ENCODE measurements around the gene CHCHD6.

CHCHD6 gene

DNA sequence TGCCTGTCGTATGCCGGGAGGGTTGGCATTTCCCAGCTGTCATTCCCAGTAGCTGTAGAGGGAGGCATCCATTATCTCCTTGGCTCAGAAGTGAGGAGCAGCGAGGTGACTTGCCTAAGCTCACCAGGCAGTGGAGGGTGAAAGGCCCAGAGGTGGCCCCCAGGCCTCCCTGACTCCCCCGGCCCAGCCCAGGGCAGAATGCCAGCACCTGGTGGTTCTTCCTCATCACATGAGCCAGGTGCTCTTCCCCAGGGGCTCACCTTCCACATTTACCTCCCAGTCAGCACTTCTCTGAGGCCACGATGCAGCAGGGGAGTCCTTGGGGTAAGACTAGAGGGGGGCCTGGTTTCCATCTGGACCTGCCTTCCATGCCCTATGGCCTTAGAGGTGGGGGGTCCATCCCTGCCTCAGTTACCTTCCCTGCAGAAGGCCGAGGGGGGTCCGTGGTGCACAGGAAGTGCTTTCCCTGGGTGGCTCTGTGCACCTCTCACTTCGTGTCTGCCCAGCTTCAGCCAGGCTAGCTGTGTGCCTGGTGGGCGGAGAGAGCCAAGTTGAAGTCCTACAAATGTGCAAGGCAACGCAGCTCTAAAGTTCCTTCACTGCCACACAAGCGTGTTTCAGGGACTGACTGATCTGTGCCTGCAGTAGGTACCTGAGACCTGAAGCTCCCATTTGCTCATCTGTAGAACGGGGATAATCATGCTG lies 208.6 kb downstream of the CHCHD6 start:
- TF ChIP-seq, protein P1, sequence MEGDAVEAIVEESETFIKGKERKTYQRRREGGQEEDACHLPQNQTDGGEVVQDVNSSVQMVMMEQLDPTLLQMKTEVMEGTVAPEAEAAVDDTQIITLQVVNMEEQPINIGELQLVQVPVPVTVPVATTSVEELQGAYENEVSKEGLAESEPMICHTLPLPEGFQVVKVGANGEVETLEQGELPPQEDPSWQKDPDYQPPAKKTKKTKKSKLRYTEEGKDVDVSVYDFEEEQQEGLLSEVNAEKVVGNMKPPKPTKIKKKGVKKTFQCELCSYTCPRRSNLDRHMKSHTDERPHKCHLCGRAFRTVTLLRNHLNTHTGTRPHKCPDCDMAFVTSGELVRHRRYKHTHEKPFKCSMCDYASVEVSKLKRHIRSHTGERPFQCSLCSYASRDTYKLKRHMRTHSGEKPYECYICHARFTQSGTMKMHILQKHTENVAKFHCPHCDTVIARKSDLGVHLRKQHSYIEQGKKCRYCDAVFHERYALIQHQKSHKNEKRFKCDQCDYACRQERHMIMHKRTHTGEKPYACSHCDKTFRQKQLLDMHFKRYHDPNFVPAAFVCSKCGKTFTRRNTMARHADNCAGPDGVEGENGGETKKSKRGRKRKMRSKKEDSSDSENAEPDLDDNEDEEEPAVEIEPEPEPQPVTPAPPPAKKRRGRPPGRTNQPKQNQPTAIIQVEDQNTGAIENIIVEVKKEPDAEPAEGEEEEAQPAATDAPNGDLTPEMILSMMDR (IDR thresholded peaks at IDR 0.05): no peak
- Histone ChIP-seq H3K9ac (no peak overlapping the region), H2AFZ (no peak overlapping the region), H3K79me2 (no peaks in the 10 kb centered on the region), H3K9me3 (ENCODE audit: control insufficient read depth, low read length) (no peaks in the 10 kb centered on the region), H3K4me3 (ENCODE audit: low read depth, low read length) (no peak overlapping the region), H3K4me1 (no peaks in the 10 kb centered on the region), H3K27me3 (ENCODE audit: control insufficient read depth, insufficient read depth, low read length) (no peaks in the 10 kb centered on the region), H3K36me3 (ENCODE audit: control insufficient read depth, insufficient read depth, low read length) (no peaks in the 10 kb centered on the region), H3K4me2 (ENCODE audit: low read length) (no peak overlapping the region), H3K27ac (no peak overlapping the region)

DNA sequence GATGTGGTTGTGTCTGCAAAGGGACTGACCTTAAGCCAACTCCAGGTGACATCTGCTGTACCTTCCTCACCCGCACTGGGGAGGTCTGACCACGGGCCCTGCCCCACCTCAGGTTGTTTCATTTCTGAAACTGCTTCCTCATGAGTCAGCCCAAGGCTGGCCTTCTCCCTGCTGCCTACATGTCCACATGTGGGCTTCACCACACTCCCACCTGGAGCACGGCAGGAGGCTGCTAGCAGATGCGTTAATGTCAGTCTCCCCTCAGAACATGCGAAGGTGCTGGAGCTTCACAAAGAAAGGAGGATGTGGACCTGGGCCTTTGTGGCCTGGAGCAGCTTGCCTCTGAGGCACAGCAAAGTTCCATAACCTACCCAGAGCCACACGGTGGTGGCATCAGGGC lies 209.5 kb downstream of the CHCHD6 start:
- no peaks in the 10 kb centered on the region for H3K27me3 ChIP-seq (ENCODE audit: control insufficient read depth, insufficient read depth, low read length)

DNA sequence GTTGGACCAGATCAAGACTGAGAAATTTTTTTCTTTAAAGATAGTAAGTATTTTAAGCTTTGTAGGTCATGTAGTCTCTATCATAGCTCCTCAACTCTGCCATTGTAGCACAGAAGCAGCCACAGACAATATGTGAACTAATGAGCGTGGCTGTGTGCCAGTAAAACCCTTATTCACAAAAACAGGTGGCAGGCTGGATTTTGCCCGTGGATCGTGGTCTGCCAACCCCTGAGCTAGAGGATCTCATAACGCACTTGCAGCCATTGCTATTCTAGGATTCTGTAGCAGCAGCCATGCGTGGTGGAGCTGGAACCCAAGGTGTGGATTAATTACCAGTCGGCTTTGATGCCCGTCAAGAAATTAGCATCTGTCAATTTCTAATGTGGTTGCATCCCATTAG lies 210.2 kb downstream of the CHCHD6 start:
- no peaks in the 10 kb centered on the region for H3K9me3 ChIP-seq (ENCODE audit: control insufficient read depth, low read length)
- no peaks in the 10 kb centered on the region for H3K27me3 ChIP-seq (ENCODE audit: control insufficient read depth, insufficient read depth, low read length)
- H3K9ac ChIP-seq: no peak overlapping the region
- H3K4me1 ChIP-seq: no peaks in the 10 kb centered on the region
- H2AFZ ChIP-seq: no peak overlapping the region
- TF ChIP-seq, protein P1 (IDR thresholded peaks at IDR 0.05): no peak
- H3K27ac ChIP-seq: no peak overlapping the region
- H3K36me3 ChIP-seq (ENCODE audit: control insufficient read depth, insufficient read depth, low read length): no peaks in the 10 kb centered on the region
- no peaks in the 10 kb centered on the region for H3K79me2 ChIP-seq
- H3K4me2 ChIP-seq (ENCODE audit: low read length): no peak overlapping the region
- H3K4me3 ChIP-seq (ENCODE audit: low read depth, low read length): no peak overlapping the region

More for the DNA sequence above, 209.5 kb downstream of the CHCHD6 start:
- no peaks in the 10 kb centered on the region for H3K4me1 ChIP-seq
- H2AFZ ChIP-seq: no peak overlapping the region
- TF ChIP-seq, protein P1 (IDR thresholded peaks at IDR 0.05): no peak
- no peak overlapping the region for H3K27ac ChIP-seq
- no peak overlapping the region for H3K9ac ChIP-seq
- H3K79me2 ChIP-seq: no peaks in the 10 kb centered on the region
- no peaks in the 10 kb centered on the region for H3K36me3 ChIP-seq (ENCODE audit: control insufficient read depth, insufficient read depth, low read length)
- H3K4me3 ChIP-seq (ENCODE audit: low read depth, low read length): no peak overlapping the region
- no peak overlapping the region for H3K4me2 ChIP-seq (ENCODE audit: low read length)
- H3K9me3 ChIP-seq (ENCODE audit: control insufficient read depth, low read length): no peaks in the 10 kb centered on the region

- Histone ChIP-seq H3K79me2 (no peaks in the 10 kb centered on the region), H3K27ac (no peak overlapping the region), H3K36me3 (ENCODE audit: control insufficient read depth, insufficient read depth, low read length) (no peaks in the 10 kb centered on the region), H3K4me3 (ENCODE audit: low read depth, low read length) (no peak overlapping the region), H3K9ac (no peak overlapping the region), H3K27me3 (ENCODE audit: control insufficient read depth, insufficient read depth, low read length) (no peaks in the 10 kb centered on the region), H3K4me1 (no peaks in the 10 kb centered on the region), H3K4me2 (ENCODE audit: low read length) (no peak overlapping the region), H2AFZ (no peak overlapping the region), H3K9me3 (ENCODE audit: control insufficient read depth, low read length) (no peaks in the 10 kb centered on the region)
- TF ChIP-seq, protein P1 (IDR thresholded peaks at IDR 0.05): no peak
Observed at GRCh38 chr3:126915015-126915414, 211.0 kb downstream of the CHCHD6 start.

DNA sequence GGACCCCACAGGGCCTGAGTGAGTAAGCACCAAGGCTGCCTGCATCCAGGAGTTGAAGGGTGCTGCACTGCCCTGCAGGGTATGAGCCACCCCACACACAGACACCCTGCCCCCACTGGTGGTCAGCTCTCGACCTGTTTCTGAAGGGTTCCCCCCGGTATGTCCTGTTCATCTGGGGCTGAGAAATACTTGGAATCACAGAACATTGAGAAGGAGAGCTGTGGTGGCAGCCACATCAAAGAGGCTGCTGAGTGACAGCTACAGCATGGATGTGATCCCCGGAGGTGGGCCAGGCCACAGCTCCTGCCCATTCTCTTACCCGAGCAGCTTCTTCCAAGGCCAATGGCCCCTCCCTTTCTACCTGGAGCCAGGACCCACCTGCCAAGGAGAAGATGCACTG lies 212.5 kb downstream of the CHCHD6 start:
- no peaks in the 10 kb centered on the region for H3K27me3 ChIP-seq (ENCODE audit: control insufficient read depth, insufficient read depth, low read length)
- H3K4me1 ChIP-seq: no peaks in the 10 kb centered on the region
- H3K4me2 ChIP-seq (ENCODE audit: low read length): no peak overlapping the region
- no peaks in the 10 kb centered on the region for H3K79me2 ChIP-seq
- H3K4me3 ChIP-seq (ENCODE audit: low read depth, low read length): no peak overlapping the region
- TF ChIP-seq, protein P1 (IDR thresholded peaks at IDR 0.05): no peak
- H3K9me3 ChIP-seq (ENCODE audit: control insufficient read depth, low read length): no peaks in the 10 kb centered on the region
- no peak overlapping the region for H2AFZ ChIP-seq
- H3K36me3 ChIP-seq (ENCODE audit: control insufficient read depth, insufficient read depth, low read length): no peaks in the 10 kb centered on the region
- H3K9ac ChIP-seq: no peak overlapping the region
- no peak overlapping the region for H3K27ac ChIP-seq
